ENCODE data around the gene GDPD2. TPM values are rescaled to one million over a fixed set of nuclear protein-coding genes. Genes with fewer than 3 reads are reported as not detected.

Gene GDPD2
- total RNA-seq, 1 donor: not detected

DNA sequence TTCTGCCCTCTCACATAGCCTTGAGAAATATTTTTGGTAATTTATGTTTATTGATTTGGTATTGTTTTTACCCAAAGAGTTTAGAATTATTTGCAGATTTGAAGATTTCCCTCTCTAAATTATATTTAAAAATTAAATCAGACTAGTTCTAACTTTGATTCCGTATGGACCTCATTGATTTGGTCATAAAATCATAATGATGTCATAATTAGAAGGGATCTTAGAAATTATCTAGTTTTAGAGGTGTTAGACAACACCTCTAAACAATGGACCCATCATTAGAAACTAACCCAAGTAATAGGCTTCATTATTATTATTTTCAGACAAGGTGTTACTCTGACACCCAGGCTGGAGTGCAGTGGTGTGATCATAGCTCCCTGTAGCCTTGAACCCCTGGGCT, 45.6 kb downstream of the GDPD2 start:
- DNase-seq (ENCODE audit: low read depth in 2 of 3, low spot score in 2 of 3): no peak

DNA sequence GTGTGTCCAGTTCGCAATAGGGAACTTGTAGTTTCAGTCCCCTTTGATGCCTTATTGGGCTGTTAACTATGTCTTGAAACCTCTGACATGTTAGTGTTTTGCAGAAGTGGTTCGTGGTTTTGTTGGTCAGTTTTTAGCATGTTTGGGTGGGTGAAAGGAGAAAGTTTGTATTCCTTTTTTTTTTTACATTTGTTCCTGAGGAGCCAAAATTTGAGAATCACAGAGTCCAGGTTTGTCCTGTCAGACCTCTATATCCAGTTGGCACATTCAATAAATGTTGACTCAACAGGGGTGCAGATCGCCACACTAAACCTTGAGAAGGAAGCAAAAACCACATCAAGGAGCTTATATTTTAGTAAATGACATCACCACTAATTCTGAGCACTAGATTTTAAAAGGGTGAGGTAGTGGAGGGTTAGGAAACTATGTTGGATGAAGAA, 47.8 kb downstream of the GDPD2 start:
- peak in 1 of 3 donors; percentile 45 for DNase-seq (ENCODE audit: low read depth in 2 of 3, low spot score in 2 of 3)

DNA sequence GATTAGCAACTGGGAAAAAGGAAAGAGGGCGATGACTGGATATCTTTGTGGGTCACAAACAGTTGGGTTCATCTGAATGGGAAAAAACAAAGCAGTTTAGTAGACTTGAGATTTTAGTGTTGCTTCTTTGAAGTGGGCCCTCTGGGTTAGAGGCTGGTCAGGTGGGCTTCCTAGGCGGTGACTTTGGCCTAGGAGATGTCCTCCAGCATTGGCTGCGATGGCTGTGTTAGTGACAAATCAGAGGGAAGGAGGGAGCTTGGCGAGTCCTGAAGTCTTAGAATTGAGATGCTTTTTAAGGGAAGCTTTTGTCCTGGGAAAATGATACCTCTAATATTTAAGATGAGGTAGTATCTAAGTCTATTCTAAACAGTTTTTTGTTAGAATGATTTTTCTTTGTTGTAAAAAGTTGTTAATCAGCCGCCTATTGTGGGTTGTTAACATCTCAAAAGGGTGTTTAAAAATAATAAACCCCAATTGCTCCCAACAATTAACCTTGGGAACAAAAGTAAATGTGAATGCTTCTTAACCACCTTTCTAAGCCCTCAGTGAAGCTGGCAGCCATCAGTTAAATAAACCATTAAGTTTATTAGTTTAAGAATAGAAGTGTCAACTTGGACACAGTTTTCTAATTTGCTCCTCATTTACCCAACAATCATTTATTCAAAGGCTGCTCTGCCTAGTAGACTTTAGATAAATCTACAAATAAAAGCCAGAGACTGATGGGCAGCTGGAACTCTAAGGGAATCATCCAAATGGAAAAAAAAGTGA, 53.2 kb downstream of the GDPD2 start:
- DNase-seq (ENCODE audit: low read depth in 2 of 3, low spot score in 2 of 3): no peak

DNA sequence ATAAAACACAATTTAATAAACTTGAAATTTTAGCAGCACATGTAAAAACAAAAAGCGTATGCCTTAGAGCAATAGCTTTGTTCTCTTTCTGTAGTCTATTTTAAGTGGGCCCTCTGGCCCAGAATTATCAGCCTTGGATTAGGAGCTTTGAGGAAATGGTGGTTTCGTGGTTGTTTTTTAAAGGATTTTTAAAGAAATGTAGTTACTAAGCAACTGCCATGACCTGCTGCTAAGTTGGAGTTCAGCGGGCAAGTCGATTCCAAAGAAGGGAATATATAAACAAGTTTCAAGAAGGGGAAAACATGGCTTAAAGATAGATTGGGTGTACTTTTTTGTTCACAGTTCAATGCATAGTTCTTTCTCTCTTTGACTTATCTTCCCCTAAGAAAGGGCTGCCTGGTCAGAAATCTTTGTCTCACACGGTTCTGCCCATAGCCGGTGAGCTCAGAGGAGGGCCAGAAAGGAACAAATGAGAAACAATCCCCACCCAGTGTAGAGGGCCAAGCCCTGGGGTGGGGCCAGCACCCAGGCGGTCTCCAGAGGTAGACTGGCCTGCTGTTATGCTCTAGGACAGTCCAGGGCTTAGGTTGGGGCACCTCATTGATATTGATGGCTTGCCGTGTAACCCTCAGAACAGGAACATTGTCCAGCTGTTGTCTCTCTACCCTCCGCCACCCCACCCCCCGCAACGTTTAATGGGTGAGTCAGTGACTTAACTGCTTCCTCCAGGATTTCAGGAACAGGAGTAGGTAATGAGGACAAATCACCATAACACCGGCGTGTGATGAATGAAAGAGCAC, 54.0 kb downstream of the GDPD2 start:
- DNase-seq (ENCODE audit: low read depth in 2 of 3, low spot score in 2 of 3): peak in 1 of 3 donors; percentile 42

DNA sequence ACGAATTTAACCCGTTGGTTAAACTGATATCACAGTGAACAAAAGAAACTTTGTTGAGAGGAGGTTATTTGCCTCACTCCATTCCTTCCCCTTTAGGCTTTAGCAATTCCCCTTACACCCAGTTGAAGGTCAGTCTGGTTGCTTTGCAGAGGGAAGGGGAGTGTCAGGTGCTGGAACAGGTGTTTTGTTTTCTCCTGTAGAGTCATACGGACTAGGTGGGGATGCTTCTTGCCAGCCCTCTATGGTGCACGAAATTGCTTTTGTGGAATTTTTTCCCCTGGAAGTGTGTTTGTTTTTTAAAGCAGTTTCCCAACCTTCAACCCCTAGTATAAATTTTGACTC, 54.6 kb downstream of the GDPD2 start:
- no peak for DNase-seq (ENCODE audit: low read depth in 2 of 3, low spot score in 2 of 3)

DNA sequence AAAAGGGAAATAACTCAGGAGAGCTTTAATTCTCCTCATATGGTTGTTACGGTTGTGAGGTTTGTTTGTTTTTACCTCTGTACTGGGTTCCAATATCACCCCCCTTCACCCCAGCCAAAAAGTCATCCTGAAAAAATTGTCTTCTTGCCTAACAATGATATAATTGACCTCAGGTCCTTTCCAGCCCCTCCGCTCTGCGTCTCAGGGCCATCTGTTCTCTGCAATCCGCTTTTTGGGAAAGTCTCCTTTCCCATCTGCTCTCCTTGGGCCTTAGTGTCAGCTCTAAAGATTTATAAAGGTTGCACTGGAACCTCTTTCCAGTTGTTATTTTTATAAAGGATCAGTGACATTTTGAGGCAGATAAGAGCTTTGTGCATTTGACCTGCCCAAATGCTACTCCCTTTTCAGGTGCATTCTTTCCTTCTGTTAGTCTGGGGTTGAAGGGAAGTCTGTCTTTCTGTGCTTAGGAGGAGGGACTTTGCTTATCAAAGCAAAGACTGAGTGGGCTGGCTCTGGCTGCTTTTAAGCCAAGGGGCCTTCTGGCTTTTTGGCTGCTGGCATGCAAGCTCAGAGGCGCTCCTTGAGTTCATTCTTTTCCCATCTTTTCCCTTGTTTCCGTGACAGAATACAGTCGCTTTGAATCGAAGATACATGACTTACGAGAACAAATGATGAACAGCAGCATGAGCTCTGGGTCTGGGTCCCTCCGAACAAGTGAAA, 55.6 kb downstream of the GDPD2 start:
- DNase-seq (ENCODE audit: low read depth in 2 of 3, low spot score in 2 of 3): no peak

DNA sequence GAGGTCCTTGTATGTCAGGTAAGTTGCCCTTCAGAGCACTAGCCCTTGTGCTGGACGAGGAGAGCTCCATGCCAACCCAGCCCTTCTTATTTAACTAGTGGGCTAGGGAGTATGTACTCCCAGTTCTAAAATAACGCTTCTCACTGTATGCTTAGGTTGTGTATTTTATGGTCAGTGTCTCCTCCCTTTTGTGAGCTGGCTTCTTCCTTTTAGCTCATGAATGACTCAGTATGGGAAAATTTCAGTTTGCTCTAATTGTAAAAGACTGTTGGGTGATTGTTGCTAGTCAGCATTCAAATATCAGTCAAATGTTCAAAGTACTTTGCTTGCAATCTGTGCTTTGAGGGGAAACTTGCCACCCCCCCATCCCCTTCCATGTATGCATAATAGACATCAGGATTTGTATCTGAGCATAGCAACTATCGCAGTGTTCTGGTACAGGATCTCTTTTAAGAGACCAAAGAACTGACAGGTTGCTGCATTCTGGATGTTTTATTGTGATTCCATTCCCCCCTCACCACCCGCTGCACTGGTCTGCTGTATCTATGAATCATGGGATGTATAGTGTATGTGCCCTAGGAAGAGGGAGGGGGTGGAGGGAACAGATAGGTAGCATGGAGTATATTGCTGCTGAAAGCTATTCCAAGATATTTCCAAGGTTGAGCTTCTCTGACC, 56.3 kb downstream of the GDPD2 start:
- DNase-seq (ENCODE audit: low read depth in 2 of 3, low spot score in 2 of 3): no peak

DNA sequence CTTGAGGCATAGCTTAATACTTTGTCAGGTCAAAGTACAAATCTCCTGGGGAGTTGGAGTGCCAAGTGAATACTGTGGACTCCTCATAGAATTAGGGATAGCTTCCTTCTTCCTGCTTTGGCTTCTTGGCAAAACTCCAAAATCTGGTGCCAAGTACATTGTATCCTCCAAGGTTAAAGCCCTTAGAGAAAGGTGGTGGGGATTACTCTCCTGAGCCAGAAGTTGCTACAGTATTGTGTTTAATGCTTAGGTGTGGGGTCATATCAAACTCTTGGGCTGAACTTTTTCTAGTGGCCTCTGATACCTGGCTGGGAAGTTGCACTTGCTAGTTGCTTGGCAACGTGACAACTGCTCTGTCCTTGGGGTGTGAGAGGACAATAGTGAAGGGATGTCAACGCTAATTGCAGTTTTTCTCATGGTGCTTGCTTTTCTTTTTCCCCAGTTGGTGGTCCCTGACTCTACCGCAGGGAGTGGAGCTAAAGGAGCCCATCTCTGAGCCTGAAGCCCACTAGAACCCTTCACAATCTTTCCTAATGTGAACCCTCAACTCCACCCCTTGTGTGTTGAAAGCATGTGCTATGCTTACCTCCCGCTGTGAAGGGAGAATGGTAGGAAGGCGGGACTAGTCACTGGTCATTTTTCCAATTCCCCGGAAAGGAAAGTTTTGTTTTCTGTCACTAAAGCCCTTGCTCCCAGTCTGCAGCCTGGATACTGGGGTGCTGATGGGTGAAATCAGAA, 57.0 kb downstream of the GDPD2 start:
- DNase-seq (ENCODE audit: low read depth in 2 of 3, low spot score in 2 of 3): no peak

DNA sequence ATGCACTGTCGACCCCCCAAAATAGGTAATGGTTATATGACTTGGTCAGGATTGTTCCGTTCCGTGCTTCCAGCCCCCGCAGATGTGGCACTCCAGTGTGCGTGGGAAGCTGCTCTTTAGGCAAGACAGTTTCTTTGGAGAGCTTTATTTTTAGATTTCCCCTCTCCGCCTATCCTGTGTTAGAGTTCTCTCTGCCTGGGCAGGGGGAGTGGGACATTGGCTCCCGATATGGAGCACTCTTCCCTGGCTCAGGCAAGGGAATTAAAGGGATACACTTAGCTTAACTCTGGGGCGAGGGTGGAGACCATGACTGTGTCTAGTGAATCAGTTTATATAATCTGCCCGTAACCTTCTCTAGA, 57.5 kb downstream of the GDPD2 start:
- no peak for DNase-seq (ENCODE audit: low read depth in 2 of 3, low spot score in 2 of 3)

DNA sequence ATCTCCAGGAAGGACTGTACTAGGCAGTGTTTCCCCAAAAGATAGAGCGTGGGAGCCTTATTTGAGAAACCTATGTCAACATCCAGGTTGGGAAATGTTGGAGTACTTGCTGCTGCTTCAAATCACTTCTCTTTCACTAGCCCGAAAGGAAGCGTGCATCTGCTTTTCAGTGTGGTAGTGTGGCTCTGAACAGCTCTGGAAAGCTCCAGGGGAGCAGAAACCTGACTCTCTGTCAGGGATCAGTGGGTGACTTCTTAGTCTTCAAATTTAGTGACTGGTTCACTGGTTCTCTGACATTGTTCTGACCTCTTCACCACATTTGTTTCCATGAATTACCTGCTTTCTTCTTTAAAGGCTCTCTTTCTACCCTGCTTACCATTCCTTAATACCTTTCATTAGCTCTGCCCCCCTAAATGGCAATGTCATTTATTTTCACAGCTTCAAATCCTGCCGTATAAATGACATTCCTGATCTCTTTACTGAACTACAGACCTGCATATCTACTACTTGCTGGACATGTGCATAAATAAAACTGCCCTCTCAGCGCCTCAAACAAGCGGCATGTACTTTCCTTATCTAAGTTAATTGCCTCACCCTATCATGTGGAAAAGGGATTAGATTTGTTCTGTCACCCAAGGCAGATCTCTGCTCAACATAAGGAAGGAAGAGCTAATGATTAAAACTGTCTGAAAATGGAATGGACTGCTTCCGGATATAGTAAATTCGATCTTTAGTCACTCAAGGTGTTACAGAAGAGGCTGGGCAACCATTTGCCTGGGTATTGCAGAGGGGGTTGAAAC, 58.6 kb downstream of the GDPD2 start:
- DNase-seq (ENCODE audit: low read depth in 2 of 3, low spot score in 2 of 3): no peak

DNA sequence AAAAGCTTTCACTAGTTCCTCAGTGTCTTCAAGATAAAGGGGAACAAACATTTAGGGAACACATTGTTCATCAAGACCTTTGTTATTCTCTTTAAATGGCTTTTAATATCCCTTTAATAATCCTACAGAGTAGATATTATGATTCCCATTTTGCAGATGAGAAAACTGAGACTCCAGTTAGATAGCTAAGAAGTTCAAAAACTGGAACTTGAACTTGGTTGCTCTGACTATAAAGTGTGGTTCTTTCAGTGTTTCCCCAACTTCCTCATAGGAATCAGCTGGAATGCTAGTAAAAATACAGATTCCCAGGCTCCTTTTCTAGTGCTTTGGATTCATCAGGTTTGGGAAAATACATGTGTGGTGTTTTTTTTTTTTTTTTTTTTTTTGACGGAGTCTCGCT, 59.2 kb downstream of the GDPD2 start:
- no peak for DNase-seq (ENCODE audit: low read depth in 2 of 3, low spot score in 2 of 3)

Small RNAs within 50 kb of the gene (small RNA-seq; reads per million reads assigned to genes)
- gene RNU4-81P (not detected), gene RNY4P23 (0.41 reads per million)

Other genes with a start within 250 kb of the GDPD2 start
- gene DGAT2L6, start 245.8 kb upstream of the GDPD2 start, total RNA-seq: not detected
- gene AWAT1, start 188.7 kb upstream of the GDPD2 start, total RNA-seq: not detected
- 0.81 TPM for gene P2RY4, start 163.1 kb upstream of the GDPD2 start, total RNA-seq
- not detected for gene ARR3, start 155.0 kb upstream of the GDPD2 start, total RNA-seq
- gene RAB41, start 141.1 kb upstream of the GDPD2 start, total RNA-seq: not detected
- gene PDZD11, start 133.4 kb upstream of the GDPD2 start, total RNA-seq: 10.8 TPM
- 0.81 TPM for gene KIF4A, start 133.2 kb upstream of the GDPD2 start, total RNA-seq
- gene DLG3, start 21.5 kb downstream of the GDPD2 start, total RNA-seq: 6.7 TPM